Fibroblast of skin of scalp (primary cell): Measurements from ENCODE around the gene HS6ST2.
A peak's percentile ranks its signal among the peaks of the same experiment; 100 is the strongest.

Experiments
- DNase-seq: peaks from one replicate; pipeline ENCODE4 v3.0.0-alpha.2; 2013

HS6ST2 gene

GRCh38 chrX:132786217-132786616 lies 172.2 kb downstream of the HS6ST2 start:
- DNase-seq: peak; percentile 13

GRCh38 chrX:132778917-132779316 lies 179.5 kb downstream of the HS6ST2 start:
- no peak for DNase-seq

GRCh38 chrX:132776486-132777210 lies 181.8 kb downstream of the HS6ST2 start:
- no peak for DNase-seq

GRCh38 chrX:132775263-132775823 lies 183.1 kb downstream of the HS6ST2 start:
- DNase-seq: no peak

GRCh38 chrX:132774010-132774714 lies 184.3 kb downstream of the HS6ST2 start:
- no peak for DNase-seq

GRCh38 chrX:132769609-132770008 lies 188.8 kb downstream of the HS6ST2 start:
- no peak for DNase-seq

- DNase-seq: no peak
Measured at GRCh38 chrX:132766452-132766851, 192.0 kb downstream of the HS6ST2 start.

- no peak for DNase-seq
Measured at GRCh38 chrX:132763528-132763927, 194.9 kb downstream of the HS6ST2 start.

- DNase-seq: no peak
Measured at GRCh38 chrX:132758759-132759158, 199.7 kb downstream of the HS6ST2 start.

GRCh38 chrX:132757066-132757623 lies 201.3 kb downstream of the HS6ST2 start:
- DNase-seq: no peak

- no peak for DNase-seq
Measured at GRCh38 chrX:132756439-132756838, 202.0 kb downstream of the HS6ST2 start.

GRCh38 chrX:132751063-132751690 lies 207.3 kb downstream of the HS6ST2 start:
- peak; percentile 15 for DNase-seq

GRCh38 chrX:132750331-132751062 lies 207.9 kb downstream of the HS6ST2 start:
- no peak for DNase-seq

- no peak for DNase-seq
Measured at GRCh38 chrX:132749406-132749805, 209.0 kb downstream of the HS6ST2 start.

GRCh38 chrX:132748909-132749308 lies 209.5 kb downstream of the HS6ST2 start:
- DNase-seq: no peak

- DNase-seq: no peak
Measured at GRCh38 chrX:132748268-132748667, 210.2 kb downstream of the HS6ST2 start.

GRCh38 chrX:132745593-132745992 lies 212.8 kb downstream of the HS6ST2 start:
- no peak for DNase-seq

- DNase-seq: no peak
Measured at GRCh38 chrX:132744470-132744869, 214.0 kb downstream of the HS6ST2 start.

- no peak for DNase-seq
Measured at GRCh38 chrX:132743086-132743485, 215.3 kb downstream of the HS6ST2 start.

- no peak for DNase-seq
Measured at GRCh38 chrX:132742246-132742645, 216.2 kb downstream of the HS6ST2 start.

- no peak for DNase-seq
Measured at GRCh38 chrX:132741689-132742088, 216.7 kb downstream of the HS6ST2 start.
